ENCODE results near the gene TTLL11. TPM values are rescaled to one million over a fixed set of nuclear protein-coding genes. Genes with fewer than 3 reads are reported as not detected.

Gene TTLL11
- total RNA-seq, 4 donors from 2014 or later = 15.1 to 42.6 (median 29.1) TPM

DNA sequence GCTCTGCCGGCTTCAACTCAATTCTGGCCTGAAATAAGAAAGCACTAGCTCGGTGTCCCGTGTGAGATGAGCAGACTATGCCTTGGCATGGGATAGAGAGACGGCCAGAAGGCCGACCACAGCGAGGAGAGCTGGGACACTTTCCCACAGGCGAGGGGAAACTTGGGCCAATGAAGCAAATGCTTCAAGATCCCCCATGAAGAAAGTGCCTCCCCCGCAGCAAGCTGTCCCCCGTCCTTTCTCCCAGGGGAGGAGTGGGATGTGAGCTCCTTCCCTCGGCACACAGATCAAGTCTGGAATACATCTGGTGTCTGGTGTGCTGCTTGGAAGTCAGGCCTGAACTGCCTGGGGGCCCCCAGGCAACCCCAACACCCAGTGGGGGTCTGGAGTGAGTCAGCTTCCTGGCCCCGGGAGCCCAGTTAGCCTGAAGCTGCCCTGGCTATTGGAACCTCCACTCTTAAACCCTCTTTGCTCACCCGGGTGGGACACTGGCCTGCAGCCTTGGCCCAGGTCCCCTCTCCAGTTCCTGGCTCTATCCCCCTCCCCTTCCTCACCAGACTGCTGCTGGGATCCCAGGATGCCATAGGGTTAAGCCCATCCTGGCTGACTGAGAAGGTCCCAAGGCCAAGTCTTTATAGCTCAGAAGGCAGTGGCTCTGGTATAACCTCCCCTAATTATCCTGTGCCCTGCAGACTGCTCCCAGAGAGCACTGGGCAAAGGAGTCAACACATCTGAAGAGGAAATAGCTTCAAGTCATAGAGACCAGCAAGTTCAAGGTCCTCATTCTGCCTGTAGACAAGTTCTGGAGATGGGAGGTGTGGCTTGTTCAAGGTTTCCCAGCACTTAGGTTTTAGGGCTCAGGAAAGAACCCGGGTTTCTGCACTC, 205.3 kb downstream of the TTLL11 start:
- no peaks in the 10 kb centered on the region for H3K9me3 ChIP-seq
- H3K4me1 ChIP-seq = peaks cover 0 to 11% (median 0%) of the 10 kb centered on the region in 3 donors
- H3K4me3 ChIP-seq = no peak overlapping the region
- peaks cover 0 to 6% of the 10 kb centered on the region in 2 donors for H3K36me3 ChIP-seq
- 17% methylated on average over 1 of the region's 13 CpGs; no CpG with 5 or more reads in 1 of the 2 donors for WGBS, 2 donors (ENCODE audit: low coverage in 1 of 2)
- H3K27ac ChIP-seq = no peak overlapping the region
- H3K27me3 ChIP-seq = no peaks in the 10 kb centered on the region
- ATAC-seq = no peak
- TF ChIP-seq POLR2A (IDR thresholded peaks at IDR 0.05) (no peak), EP300 (IDR thresholded peaks at IDR 0.05) (no peak), POLR2AphosphoS5 (IDR thresholded peaks at IDR 0.05) (no peak)
- TF ChIP-seq, protein P1, sequence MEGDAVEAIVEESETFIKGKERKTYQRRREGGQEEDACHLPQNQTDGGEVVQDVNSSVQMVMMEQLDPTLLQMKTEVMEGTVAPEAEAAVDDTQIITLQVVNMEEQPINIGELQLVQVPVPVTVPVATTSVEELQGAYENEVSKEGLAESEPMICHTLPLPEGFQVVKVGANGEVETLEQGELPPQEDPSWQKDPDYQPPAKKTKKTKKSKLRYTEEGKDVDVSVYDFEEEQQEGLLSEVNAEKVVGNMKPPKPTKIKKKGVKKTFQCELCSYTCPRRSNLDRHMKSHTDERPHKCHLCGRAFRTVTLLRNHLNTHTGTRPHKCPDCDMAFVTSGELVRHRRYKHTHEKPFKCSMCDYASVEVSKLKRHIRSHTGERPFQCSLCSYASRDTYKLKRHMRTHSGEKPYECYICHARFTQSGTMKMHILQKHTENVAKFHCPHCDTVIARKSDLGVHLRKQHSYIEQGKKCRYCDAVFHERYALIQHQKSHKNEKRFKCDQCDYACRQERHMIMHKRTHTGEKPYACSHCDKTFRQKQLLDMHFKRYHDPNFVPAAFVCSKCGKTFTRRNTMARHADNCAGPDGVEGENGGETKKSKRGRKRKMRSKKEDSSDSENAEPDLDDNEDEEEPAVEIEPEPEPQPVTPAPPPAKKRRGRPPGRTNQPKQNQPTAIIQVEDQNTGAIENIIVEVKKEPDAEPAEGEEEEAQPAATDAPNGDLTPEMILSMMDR (IDR thresholded peaks at IDR 0.05) = no peak

DNA sequence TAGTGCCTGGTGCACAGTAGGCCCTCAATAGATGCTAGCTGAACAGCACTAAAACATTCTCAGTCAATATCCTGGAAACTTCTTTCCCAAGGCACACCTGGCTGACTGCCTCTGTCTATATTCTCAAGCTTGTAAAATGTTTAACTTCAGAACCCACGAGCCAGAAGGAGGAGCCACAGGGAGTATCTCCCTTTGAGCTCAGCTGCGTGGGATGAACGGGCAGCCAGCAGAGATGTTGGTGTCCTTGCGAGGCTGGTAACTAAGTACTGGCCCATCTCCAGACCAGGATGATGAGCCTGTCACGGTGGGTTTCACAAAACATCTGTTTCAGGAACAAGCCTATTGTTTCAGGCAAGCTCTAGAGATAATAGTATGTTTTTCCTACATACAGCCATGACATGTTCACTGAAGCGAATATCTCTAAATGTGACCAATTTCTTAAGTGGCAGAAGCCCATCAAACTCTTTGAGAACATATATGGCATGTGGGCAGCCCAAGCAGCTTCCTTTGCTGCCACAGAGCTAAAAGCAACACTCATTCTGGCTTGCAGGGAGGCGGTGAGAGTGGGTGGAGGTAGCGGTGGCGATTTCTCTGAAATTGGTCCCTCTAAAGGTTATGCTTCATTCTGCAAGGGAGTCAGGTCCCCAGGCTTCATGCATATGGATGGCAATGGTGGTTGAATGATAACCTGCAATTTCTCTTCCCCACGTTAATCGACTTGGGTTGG, 206.2 kb downstream of the TTLL11 start:
- Histone ChIP-seq H3K27ac (no peak overlapping the region), H3K27me3 (no peaks in the 10 kb centered on the region), H3K36me3 (peaks cover 0 to 6% of the 10 kb centered on the region in 2 donors), H3K4me1 (peaks cover 0 to 11% (median 0%) of the 10 kb centered on the region in 3 donors), H3K4me3 (no peak overlapping the region), H3K9me3 (no peaks in the 10 kb centered on the region)
- WGBS, 2 donors (ENCODE audit: low coverage in 1 of 2) = 83 to 92% methylated on average over 6 to 7 of the region's 11 CpGs
- TF ChIP-seq POLR2AphosphoS5 (IDR thresholded peaks at IDR 0.05) = no peak
- no peak for TF ChIP-seq EP300 (IDR thresholded peaks at IDR 0.05)
- no peak for TF ChIP-seq POLR2A (IDR thresholded peaks at IDR 0.05)
- TF ChIP-seq, protein P1 (IDR thresholded peaks at IDR 0.05) = no peak
- no peak for ATAC-seq

DNA sequence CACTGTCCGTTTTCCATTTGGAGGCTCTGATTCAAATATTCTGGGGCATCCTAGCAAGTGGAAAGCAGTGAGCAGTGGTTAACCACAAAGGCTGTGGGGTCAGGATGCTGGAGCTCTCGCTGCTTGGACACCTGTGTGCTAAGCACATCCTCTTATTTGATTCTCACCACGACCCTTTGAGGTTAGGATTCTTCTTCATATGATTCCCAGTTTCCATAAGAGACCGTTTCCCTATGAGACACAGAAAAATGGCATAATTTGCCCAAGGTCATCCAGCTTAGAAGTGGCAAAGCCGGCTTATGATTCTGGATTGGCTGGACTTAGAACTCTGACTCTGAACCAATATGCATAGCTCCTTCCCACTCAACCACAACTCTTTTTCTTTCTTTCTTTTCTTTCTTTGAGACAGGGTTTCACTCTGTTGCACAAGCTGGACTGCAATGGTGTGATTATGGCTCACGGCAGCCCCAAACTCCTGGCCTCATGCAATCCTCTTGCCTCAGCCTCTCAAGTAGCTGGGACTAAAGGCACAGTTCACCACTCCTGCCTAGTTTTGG, 207.7 kb downstream of the TTLL11 start:
- TF ChIP-seq, protein P1 (IDR thresholded peaks at IDR 0.05) = no peak
- TF ChIP-seq EP300 (IDR thresholded peaks at IDR 0.05) (no peak), POLR2AphosphoS5 (IDR thresholded peaks at IDR 0.05) (no peak), POLR2A (IDR thresholded peaks at IDR 0.05) (no peak)
- no peak overlapping the region for H3K27ac ChIP-seq
- ATAC-seq = no peak
- H3K9me3 ChIP-seq = no peaks in the 10 kb centered on the region
- H3K4me1 ChIP-seq = peaks cover 0 to 11% (median 0%) of the 10 kb centered on the region in 3 donors
- WGBS, 2 donors (ENCODE audit: low coverage in 1 of 2) = 71 to 83% methylated on average over 6 of the region's 6 CpGs
- no peaks in the 10 kb centered on the region for H3K27me3 ChIP-seq
- no peak overlapping the region for H3K4me3 ChIP-seq
- peaks cover 0 to 6% of the 10 kb centered on the region in 2 donors for H3K36me3 ChIP-seq

DNA sequence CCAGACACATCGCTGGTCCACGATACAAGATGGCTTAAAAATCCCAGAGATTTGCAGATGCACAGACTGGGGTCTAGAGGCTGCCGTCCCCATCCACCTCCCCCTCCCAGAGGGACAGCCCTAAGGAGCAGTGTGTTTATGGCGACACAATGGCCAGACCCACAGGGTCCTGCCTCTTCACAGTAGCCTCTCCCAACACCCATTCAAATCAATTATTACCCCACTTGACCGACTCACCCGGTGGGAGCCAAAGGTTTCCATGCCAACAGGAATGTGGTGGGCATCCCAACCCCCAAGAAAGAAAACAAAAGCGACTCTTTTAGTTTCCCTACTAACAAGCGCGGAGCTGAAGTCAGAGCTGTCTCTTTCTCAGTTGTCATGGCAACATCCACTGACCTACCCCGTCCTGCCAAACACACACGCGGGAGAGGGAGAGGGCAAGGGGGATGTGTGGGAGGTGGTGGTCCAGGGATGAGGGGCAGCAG, 209.0 kb downstream of the TTLL11 start:
- Histone ChIP-seq H3K36me3 (peaks cover 0 to 12% of the 10 kb centered on the region in 2 donors), H3K27ac (peak overlapping the region in 1 of 4 donors; percentile 7), H3K4me3 (peak overlapping the region in 1 of 2 donors; percentile 2), H3K27me3 (no peaks in the 10 kb centered on the region), H3K9me3 (no peaks in the 10 kb centered on the region), H3K4me1 (peaks cover 0 to 11% (median 0%) of the 10 kb centered on the region in 3 donors)
- no peak for ATAC-seq
- WGBS, 2 donors (ENCODE audit: low coverage in 1 of 2) = 50 to 69% methylated on average over 2 to 10 of the region's 12 CpGs
- TF ChIP-seq EP300 (IDR thresholded peaks at IDR 0.05) (no peak), POLR2AphosphoS5 (IDR thresholded peaks at IDR 0.05) (no peak), POLR2A (IDR thresholded peaks at IDR 0.05) (no peak)
- TF ChIP-seq, protein P1 (IDR thresholded peaks at IDR 0.05) = no peak

Measured in gastroesophageal sphincter (tissue), 4 donors.